HEK293 (cell line): ENCODE results near the gene PLK3.
"Not testable (repeated sequence)": the region's sequence is repeated elsewhere in the genome, so short reads cannot be mapped to it uniquely, and the experiment has no call there.

Experiments
- CTCF ChIA-PET: fragments of 350-600 bp; formaldehyde crosslinking; extraction: SDS; loops from one replicate; lab custom pipeline; 2021; ENCODE audit warnings: antibody characterized with exemption; lab: Yijun Ruan, JAX
- POLR2A ChIA-PET: fragments of 300-600 bp; formaldehyde crosslinking; extraction: SDS; loops from one replicate; lab custom pipeline; 2020; ENCODE audit warnings: antibody characterized with exemption, inconsistent platforms; lab: Yijun Ruan, JAX
- H3K27ac ChIP-seq: fragments of 200-500 bp; sonication (Bioruptor generic); 2 replicates; pipeline ENCODE4 v1.5.1; 2014; ENCODE audit warnings: low read depth, low read length, control low read depth, inconsistent platforms; ENCODE audit errors: extremely low read depth
- H3K36me3 ChIP-seq, 2 experiments: fragments of 200-500 bp in 1 of 2; sonication (Bioruptor generic) in 1 of 2; 1 replicate in 1 of 2; 2 replicates in 1 of 2; pipeline ENCODE4 v1.5.1; 2014 to 2017; ENCODE audit warnings: inconsistent platforms in 2 of 2, low read length in 2 of 2; ENCODE audit not compliant: control insufficient read depth in 2 of 2, insufficient read depth in 1 of 2
- H3K4me1 ChIP-seq: fragments of 200-500 bp; sonication (Bioruptor generic); 2 replicates; pipeline ENCODE4 v1.5.1; 2014; ENCODE audit warnings: mild to moderate bottlenecking, low read length, inconsistent platforms; ENCODE audit not compliant: control insufficient read depth, insufficient read depth
- H3K4me3 ChIP-seq: 2 replicates; pipeline ENCODE4 v1.5.1; 2011; ENCODE audit warnings: low read depth, mild to moderate bottlenecking, control low read depth, low read length, moderate library complexity
- H3K9me3 ChIP-seq: fragments of 200-500 bp; sonication (Bioruptor generic); 2 replicates; pipeline ENCODE4 v1.5.1; 2014; ENCODE audit warnings: low read depth, low read length, inconsistent platforms; ENCODE audit not compliant: control insufficient read depth, insufficient read depth
- BCL6B ChIP-seq: fragments of 450-650 bp; formaldehyde crosslinking; IDR thresholded peaks from 2 replicates; pipeline ENCODE4 v1.5.1; 2017; ENCODE audit warnings: missing biosample characterization, missing genetic modification characterization
- EGR2 ChIP-seq: fragments of 450-650 bp; formaldehyde crosslinking; IDR thresholded peaks from 2 replicates; pipeline ENCODE4 v1.5.1; 2016; ENCODE audit warnings: low read depth, missing biosample characterization, missing genetic modification characterization
- GLIS2 ChIP-seq: fragments of 450-650 bp; formaldehyde crosslinking; IDR thresholded peaks from 2 replicates; pipeline ENCODE4 v1.5.1; 2016; ENCODE audit warnings: missing biosample characterization, missing genetic modification characterization
- INSM2 ChIP-seq: fragments of 450-650 bp; formaldehyde crosslinking; IDR thresholded peaks from 2 replicates; pipeline ENCODE4 v1.5.1; 2016; ENCODE audit warnings: missing biosample characterization, missing genetic modification characterization
- KLF8 ChIP-seq: fragments of 450-650 bp; formaldehyde crosslinking; IDR thresholded peaks from 2 replicates; pipeline ENCODE4 v1.5.1; 2016; ENCODE audit warnings: missing biosample characterization, missing genetic modification characterization
- MYNN ChIP-seq: fragments of 450-650 bp; formaldehyde crosslinking; IDR thresholded peaks from 2 replicates; pipeline ENCODE4 v1.5.1; 2016; ENCODE audit warnings: missing biosample characterization, missing genetic modification characterization, borderline replicate concordance
- ZBTB49 ChIP-seq: fragments of 450-650 bp; formaldehyde crosslinking; IDR thresholded peaks from 2 replicates; pipeline ENCODE4 v1.5.1; 2016; ENCODE audit warnings: missing biosample characterization, missing genetic modification characterization, low read depth
- ZBTB6 ChIP-seq: fragments of 450-650 bp; formaldehyde crosslinking; IDR thresholded peaks from 2 replicates; pipeline ENCODE4 v1.5.1; 2017; ENCODE audit warnings: missing biosample characterization, missing genetic modification characterization
- ZFHX2 ChIP-seq: fragments of 450-650 bp; formaldehyde crosslinking; conservative IDR thresholded peaks from 2 replicates; pipeline ENCODE4 v1.5.1; 2016; ENCODE audit warnings: missing biosample characterization, missing genetic modification characterization
- ZNF10 ChIP-seq: fragments of 450-650 bp; formaldehyde crosslinking; IDR thresholded peaks from 2 replicates; pipeline ENCODE4 v1.5.1; 2017; ENCODE audit warnings: missing biosample characterization, missing genetic modification characterization
- ZNF121 ChIP-seq: fragments of 450-650 bp; formaldehyde crosslinking; IDR thresholded peaks from 2 replicates; pipeline ENCODE4 v1.5.1; 2016; ENCODE audit warnings: missing biosample characterization, missing genetic modification characterization
- ZNF155 ChIP-seq: fragments of 450-650 bp; formaldehyde crosslinking; IDR thresholded peaks from 2 replicates; pipeline ENCODE4 v1.5.1; 2016; ENCODE audit warnings: missing biosample characterization, missing genetic modification characterization
- ZNF214 ChIP-seq: fragments of 450-650 bp; formaldehyde crosslinking; IDR thresholded peaks from 2 replicates; pipeline ENCODE4 v1.5.1; 2017; ENCODE audit warnings: missing biosample characterization, mild to moderate bottlenecking, missing genetic modification characterization, borderline replicate concordance
- ZNF221 ChIP-seq: fragments of 450-650 bp; formaldehyde crosslinking; IDR thresholded peaks from 2 replicates; pipeline ENCODE4 v1.5.1; 2017; ENCODE audit warnings: missing biosample characterization, missing genetic modification characterization, borderline replicate concordance
- ZNF311 ChIP-seq: fragments of 450-650 bp; formaldehyde crosslinking; IDR thresholded peaks from 2 replicates; pipeline ENCODE4 v1.5.1; 2017; ENCODE audit warnings: missing biosample characterization, missing genetic modification characterization, borderline replicate concordance
- ZNF335 ChIP-seq: fragments of 450-650 bp; formaldehyde crosslinking; conservative IDR thresholded peaks from 2 replicates; pipeline ENCODE4 v1.5.1; 2016; ENCODE audit warnings: missing biosample characterization, missing genetic modification characterization
- ZNF416 ChIP-seq: fragments of 450-650 bp; formaldehyde crosslinking; IDR thresholded peaks from 2 replicates; pipeline ENCODE4 v1.5.1; 2016; ENCODE audit warnings: missing biosample characterization, missing genetic modification characterization
- ZNF530 ChIP-seq: fragments of 450-650 bp; formaldehyde crosslinking; IDR thresholded peaks from 2 replicates; pipeline ENCODE4 v1.5.1; 2016; ENCODE audit warnings: low read depth, missing biosample characterization, missing genetic modification characterization
- ZNF624 ChIP-seq: fragments of 450-650 bp; formaldehyde crosslinking; IDR thresholded peaks from 2 replicates; pipeline ENCODE4 v1.5.1; 2017; ENCODE audit warnings: missing biosample characterization, missing genetic modification characterization
- ZNF626 ChIP-seq: fragments of 450-650 bp; sonication (Bioruptor Pico); formaldehyde crosslinking; IDR thresholded peaks from 2 replicates; pipeline ENCODE4 v1.5.1; 2018; ENCODE audit warnings: missing biosample characterization, missing genetic modification characterization, inconsistent platforms
- ZNF747 ChIP-seq: fragments of 450-650 bp; formaldehyde crosslinking; IDR thresholded peaks from 2 replicates; pipeline ENCODE4 v1.5.1; 2016; ENCODE audit warnings: missing biosample characterization, missing genetic modification characterization
- ZNF777 ChIP-seq: fragments of 450-650 bp; formaldehyde crosslinking; IDR thresholded peaks from 2 replicates; pipeline ENCODE4 v1.5.1; 2017; ENCODE audit warnings: missing biosample characterization, missing genetic modification characterization, borderline replicate concordance
- ZNF837 ChIP-seq: fragments of 450-650 bp; formaldehyde crosslinking; IDR thresholded peaks from 2 replicates; pipeline ENCODE4 v1.5.1; 2016; ENCODE audit warnings: missing biosample characterization, missing genetic modification characterization
- ZSCAN30 ChIP-seq: fragments of 450-650 bp; IDR thresholded peaks from 2 replicates; pipeline ENCODE4 v1.5.1; 2018; ENCODE audit warnings: missing biosample characterization, mild to moderate bottlenecking, missing genetic modification characterization, moderate library complexity
- ZXDB ChIP-seq: fragments of 450-650 bp; formaldehyde crosslinking; IDR thresholded peaks from 2 replicates; pipeline ENCODE4 v1.5.1; 2016; ENCODE audit warnings: missing biosample characterization, missing genetic modification characterization
- TF ChIP-seq, protein P1 (sequence below): fragments of 450-650 bp; formaldehyde crosslinking; IDR thresholded peaks from 2 replicates; pipeline ENCODE4 v1.5.1; 2016; ENCODE audit warnings: missing biosample characterization, missing genetic modification characterization

Gene PLK3

DNA sequence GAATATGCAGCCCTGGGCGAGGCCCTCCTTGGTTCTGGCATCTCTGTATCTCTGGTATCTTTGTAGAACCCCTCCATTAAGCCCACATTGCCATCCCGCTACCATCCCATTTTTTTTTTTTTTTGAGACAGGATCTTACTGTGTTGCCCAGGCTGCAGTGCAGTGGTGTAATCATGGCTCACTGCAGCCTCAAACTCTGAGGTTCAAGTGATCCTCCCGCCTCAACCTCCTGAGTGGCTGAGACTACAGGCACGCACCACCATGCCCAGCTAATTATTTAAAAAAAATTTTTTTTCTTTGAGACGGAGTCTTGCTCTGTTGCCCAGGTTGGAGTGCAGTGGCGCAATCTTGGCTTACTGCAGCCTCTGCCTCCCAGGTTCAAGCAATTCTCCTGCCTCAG, 24.2 kb downstream of the PLK3 start:
- H3K9me3 ChIP-seq, H3K4me1 ChIP-seq, H3K4me3 ChIP-seq, H3K27ac ChIP-seq: not testable (repeated sequence)
- peaks cover 0 to 25% of the 10 kb centered on the region in 2 experiments; a peak in 1 of 3 replicates for H3K36me3 ChIP-seq
- peak; percentile 89 for TF ChIP-seq ZNF121 (tag by site-specific recombination)
- ChIA-PET CTCF (interaction anchor here (0.6 to 1.4 kb wide), 2 partner anchors 10 to 95 kb away, joined by 4 read pairs; no protein-coding TSS in a partner anchor), POLR2A (interaction anchor here (0.6 kb wide), 1 partner anchor 18 kb away, joined by 3 read pairs; no protein-coding TSS in a partner anchor)

DNA sequence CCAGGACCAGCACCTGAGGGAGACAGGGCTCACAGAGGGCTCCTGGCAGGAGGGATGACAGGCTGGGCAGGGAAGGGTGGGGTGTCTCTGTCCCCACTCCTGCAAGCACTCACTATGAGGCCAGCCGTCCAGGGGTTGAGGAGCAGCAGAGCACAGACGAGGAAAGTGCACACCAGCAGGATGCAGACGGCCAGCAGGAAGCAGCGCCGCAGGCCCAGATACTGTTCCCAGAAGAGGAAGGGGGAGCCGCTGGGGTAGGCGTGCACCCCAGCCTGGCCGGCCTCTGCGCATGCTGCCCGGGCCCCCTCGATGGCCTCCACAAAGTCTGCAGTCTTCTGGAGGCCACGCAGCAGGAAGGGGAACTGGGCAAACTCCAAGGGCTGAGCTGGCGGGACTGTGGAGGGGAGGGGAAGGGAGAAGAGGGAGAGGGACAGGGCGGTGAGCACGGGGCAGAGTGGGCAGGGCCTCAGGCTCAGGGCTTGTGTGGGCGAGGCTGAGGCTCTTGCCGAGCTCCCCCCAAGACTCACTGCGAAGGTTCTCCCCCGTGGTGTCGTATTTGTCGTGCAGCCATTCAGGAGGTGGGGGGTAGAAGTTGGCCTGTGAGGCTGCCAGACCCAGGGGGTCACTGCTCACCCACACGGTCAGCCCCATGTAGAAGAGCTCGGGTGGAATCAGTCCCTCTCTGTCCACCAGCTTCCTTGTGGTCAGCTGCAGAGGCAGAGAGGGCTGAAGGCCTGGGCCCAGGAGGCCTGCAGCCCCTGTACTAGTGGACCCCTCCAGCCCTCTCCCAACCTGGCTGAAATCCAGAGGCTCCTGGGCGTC, 26.4 kb downstream of the PLK3 start:
- H3K27ac ChIP-seq, result no peak overlapping the region
- H3K9me3 ChIP-seq, result no peaks in the 10 kb centered on the region
- no peak overlapping the region for H3K4me3 ChIP-seq
- ChIA-PET CTCF (interaction anchor here (1.6 to 2.5 kb wide), 2 partner anchors 9 to 26 kb away, joined by 4 to 6 read pairs; partner anchors contain the start of gene PLK3), POLR2A (interaction anchor here (1.4 kb wide), 1 partner anchor 16 kb away, joined by 3 read pairs; the partner anchor contains the start of gene PTCH2)
- peaks cover 0 to 32% of the 10 kb centered on the region in 2 experiments; a peak in 1 of 3 replicates for H3K36me3 ChIP-seq
- H3K4me1 ChIP-seq, result peaks cover 8% of the 10 kb centered on the region
- TF ChIP-seq ZBTB49 (tag by site-specific recombination) (no peak), GLIS2 (0 out of 2 replicates have a peak, but pooled peaks have one; percentile 45), ZNF335 (tag by site-specific recombination) (no peak), ZNF221 (tag by site-specific recombination) (no peak), ZNF747 (tag by site-specific recombination) (no peak), ZNF416 (tag by site-specific recombination) (no peak), ZNF624 (tag by site-specific recombination) (no peak), ZNF311 (no peak), ZFHX2 (peak; percentile 46; the same call in 1 of the 2 replicates), ZXDB (tag by site-specific recombination) (no peak), MYNN (no peak), INSM2 (tag by site-specific recombination) (no peak), ZNF837 (tag by site-specific recombination) (no peak), ZNF530 (tag by site-specific recombination) (no peak), EGR2 (tag by site-specific recombination) (peak; percentile 62), ZNF777 (tag by site-specific recombination) (no peak), ZBTB6 (tag by site-specific recombination) (no peak), ZNF626 (tag by site-specific recombination) (no peak), BCL6B (tag by site-specific recombination) (no peak), ZNF214 (tag by site-specific recombination) (no peak), ZNF155 (no peak), ZSCAN30 (tag by site-specific recombination) (no peak), ZNF10 (tag by site-specific recombination) (no peak), KLF8 (tag by site-specific recombination) (no peak)
- TF ChIP-seq, protein P1, sequence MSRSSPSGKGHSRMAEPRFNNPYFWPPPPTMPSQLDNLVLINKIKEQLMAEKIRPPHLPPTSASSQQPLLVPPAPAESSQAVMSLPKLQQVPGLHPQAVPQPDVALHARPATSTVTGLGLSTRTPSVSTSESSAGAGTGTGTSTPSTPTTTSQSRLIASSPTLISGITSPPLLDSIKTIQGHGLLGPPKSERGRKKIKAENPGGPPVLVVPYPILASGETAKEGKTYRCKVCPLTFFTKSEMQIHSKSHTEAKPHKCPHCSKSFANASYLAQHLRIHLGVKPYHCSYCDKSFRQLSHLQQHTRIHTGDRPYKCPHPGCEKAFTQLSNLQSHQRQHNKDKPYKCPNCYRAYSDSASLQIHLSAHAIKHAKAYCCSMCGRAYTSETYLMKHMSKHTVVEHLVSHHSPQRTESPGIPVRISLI, result no peak
